Amniotic stem cell (primary cell): Measurements from ENCODE around the gene HAL.

Experiments used
- DNase-seq: peaks from one replicate; lab custom pipeline; 2025; lab: John Stamatoyannopoulos, UW

Gene HAL

GRCh38 chr12:96007729-96008128 lies 11.6 kb upstream of the HAL start:
- DNase-seq: no peak

GRCh38 chr12:96006727-96007126 lies 10.6 kb upstream of the HAL start:
- no peak for DNase-seq

- DNase-seq: no peak
These were observed 4.7 kb upstream of the HAL start for GRCh38 chr12:96000858-96001257.

- no peak for DNase-seq
These were observed 3.3 kb upstream of the HAL start for GRCh38 chr12:95999484-95999883.

GRCh38 chr12:95998611-95999286 lies 2.6 kb upstream of the HAL start:
- DNase-seq: peak; percentile 45

- DNase-seq: no peak
These were observed 1.9 kb upstream of the HAL start for GRCh38 chr12:95997911-95998510.

GRCh38 chr12:95997276-95997675 lies 1.1 kb upstream of the HAL start:
- no peak for DNase-seq

GRCh38 chr12:95995238-95996031 lies 709 bp downstream of the HAL start:
- no peak for DNase-seq

- no peak for DNase-seq
These were observed 1.7 kb downstream of the HAL start for GRCh38 chr12:95994476-95994875.

GRCh38 chr12:95993907-95994306 lies 2.2 kb downstream of the HAL start:
- no peak for DNase-seq

GRCh38 chr12:95990136-95990535 lies 6.0 kb downstream of the HAL start:
- no peak for DNase-seq

GRCh38 chr12:95989504-95990123 lies 6.5 kb downstream of the HAL start:
- no peak for DNase-seq

- no peak for DNase-seq
These were observed 7.5 kb downstream of the HAL start for GRCh38 chr12:95988506-95989275.

GRCh38 chr12:95986635-95987570 lies 9.2 kb downstream of the HAL start:
- DNase-seq: no peak

- no peak for DNase-seq
These were observed 11.5 kb downstream of the HAL start for GRCh38 chr12:95984682-95985081.

- DNase-seq: no peak
These were observed 13.5 kb downstream of the HAL start for GRCh38 chr12:95982602-95983001.

GRCh38 chr12:95980437-95980836 lies 15.7 kb downstream of the HAL start:
- no peak for DNase-seq

GRCh38 chr12:95978774-95979173 lies 17.4 kb downstream of the HAL start:
- DNase-seq: no peak

- DNase-seq: no peak
These were observed 17.8 kb downstream of the HAL start for GRCh38 chr12:95978351-95978750.

GRCh38 chr12:95977764-95978305 lies 18.3 kb downstream of the HAL start:
- DNase-seq: no peak

- DNase-seq: no peak
These were observed 19.7 kb downstream of the HAL start for GRCh38 chr12:95976416-95976832.
